HepG2 (cell line): Measurements from ENCODE around the gene SARNP. TPM values are rescaled to one million over a fixed set of nuclear protein-coding genes. Genes with fewer than 3 reads are reported as not detected.

Source experiments
- ATAC-seq: fragments of 200-7000 bp; cut with Tn5 transposase; 3 replicates; pipeline ENCODE4 v1.9.1; 2020; ENCODE audit warnings: mild to moderate bottlenecking, moderate library complexity
- BruUV-seq: library from RNA; stranded (reverse); fragments of 400-500 nt; replicated peaks from 2 replicates; lab custom pipeline; 2021; lab: Mats Ljungman, UMichigan
- CTCF ChIA-PET: fragments of 300-600 bp; formaldehyde crosslinking; extraction: SDS; loops from one replicate; lab custom pipeline; 2021; ENCODE audit warnings: low total read pairs, inconsistent platforms, low intra/inter-chr PET ratio; lab: Yijun Ruan, JAX
- POLR2A ChIA-PET: fragments of 350-600 bp; sonication (Branson Sonifier 250); formaldehyde crosslinking; loops from one replicate; lab custom pipeline; 2020; ENCODE audit warnings: antibody characterized with exemption, inconsistent platforms; lab: Yijun Ruan, JAX
- DNase-seq: peaks from one replicate; pipeline ENCODE4 v3.0.0-alpha.2; 2015; ENCODE audit warnings: low spot score
- FAIRE-seq: peaks from 3 replicates; lab custom pipeline; 2011; peaks lifted over from hg19 to GRCh38; lab: Jason Lieb, UNC
- H2AFZ ChIP-seq: one replicate; pipeline ENCODE4 v1.6.1; 2011; ENCODE audit warnings: low read length, inconsistent platforms
- H3K27ac ChIP-seq: fragments of 300-600 bp; 3 replicates; pipeline ENCODE4 v1.8.0; 2011; ENCODE audit warnings: mixed run types, mild to moderate bottlenecking, mixed read lengths, low read length, inconsistent platforms; ENCODE audit not compliant: insufficient read depth; ENCODE audit errors: extremely low read length
- H3K27me3 ChIP-seq, 2 experiments: fragments of 200-600 bp in 1 of 2; 2 replicates in 1 of 2; 3 replicates in 1 of 2; pipeline versions ENCODE4 v1.6.0 to v1.8.0; 2011; ENCODE audit warnings: low read length in 2 of 2, mild to moderate bottlenecking in 2 of 2, moderate library complexity in 2 of 2, inconsistent platforms in 1 of 2; ENCODE audit not compliant: insufficient read depth in 2 of 2, control insufficient read depth in 1 of 2
- H3K36me3 ChIP-seq, 2 experiments: fragments of 200-600 bp in 1 of 2; replicated peaks in 1 of 2; 2 replicates in 1 of 2; 3 replicates in 1 of 2; pipeline versions ENCODE4 v1.5.1 to v1.8.0; 2011; ENCODE audit warnings: low read length in 2 of 2, inconsistent platforms in 1 of 2; ENCODE audit not compliant: insufficient read depth in 2 of 2, control insufficient read depth in 1 of 2
- H3K4me1 ChIP-seq: 2 replicates; pipeline ENCODE4 v1.5.1; 2012; ENCODE audit warnings: low read length, inconsistent platforms; ENCODE audit not compliant: insufficient read depth
- H3K4me2 ChIP-seq: 2 replicates; pipeline ENCODE4 v1.6.0; 2011; ENCODE audit warnings: low read depth, low read length, inconsistent platforms
- H3K4me3 ChIP-seq, 3 experiments: fragments of 200-600 bp in 1 of 3; sonication (generic), shearing (Covaris generic) in 1 of 3; replicated peaks in 1 of 3; 2 replicates each; pipeline ENCODE4 v1.5.1; 2011 to 2016; ENCODE audit warnings: low read length in 3 of 3, inconsistent platforms in 2 of 3, low read depth in 2 of 3, mild to moderate bottlenecking in 2 of 3, control low read depth in 1 of 3, mixed read lengths in 1 of 3; ENCODE audit not compliant: insufficient read depth in 1 of 3
- H3K79me2 ChIP-seq: one replicate; pipeline ENCODE4 v1.6.1; 2011; ENCODE audit warnings: low read length, inconsistent platforms; ENCODE audit not compliant: insufficient read depth
- H3K9ac ChIP-seq: 2 replicates; pipeline ENCODE4 v1.6.0; 2011; ENCODE audit warnings: mild to moderate bottlenecking, low read depth, low read length, inconsistent platforms; ENCODE audit not compliant: insufficient read depth
- H3K9me3 ChIP-seq: 2 replicates; pipeline ENCODE4 v1.5.1; 2012; ENCODE audit warnings: mild to moderate bottlenecking, low read length
- H4K20me1 ChIP-seq: 2 replicates; pipeline ENCODE4 v1.6.0; 2011; ENCODE audit warnings: inconsistent platforms, mild to moderate bottlenecking, low read length, moderate library complexity; ENCODE audit not compliant: insufficient read depth
- ADNP ChIP-seq: sonication (generic); formaldehyde crosslinking; IDR thresholded peaks from 2 replicates; pipeline ENCODE4 v1.4.0; 2020; ENCODE audit warnings: missing genetic modification reagents
- AKAP8 ChIP-seq: sonication (generic); formaldehyde crosslinking; IDR thresholded peaks from 2 replicates; pipeline ENCODE4 v1.5.1; 2020; ENCODE audit warnings: mild to moderate bottlenecking, missing genetic modification reagents
- ARNT ChIP-seq: fragments of 450-650 bp; IDR thresholded peaks from 2 replicates; pipeline ENCODE4 v1.6.1; 2017
- CCAR2 ChIP-seq: fragments of 200-400 bp; formaldehyde crosslinking; optimal IDR thresholded peaks from 2 replicates; pipeline ENCODE3; 2018; ENCODE audit warnings: low read depth, mild to moderate bottlenecking, low read length, moderate library complexity
- FOSL1 ChIP-seq: sonication (generic); formaldehyde crosslinking; IDR thresholded peaks from 2 replicates; pipeline ENCODE4 v1.9.0; 2021; ENCODE audit warnings: missing genetic modification reagents, borderline replicate concordance
- HNF1B ChIP-seq: sonication (generic); formaldehyde crosslinking; IDR thresholded peaks from 2 replicates; pipeline ENCODE4 v1.5.1; 2020; ENCODE audit warnings: mild to moderate bottlenecking, moderate library complexity, missing genetic modification reagents
- REPIN1 ChIP-seq: sonication (generic); formaldehyde crosslinking; IDR thresholded peaks from 2 replicates; pipeline ENCODE4 v1.8.0; 2022; ENCODE audit warnings: missing genetic modification reagents, low read depth, mild to moderate bottlenecking, borderline replicate concordance
- RFXAP ChIP-seq: sonication (generic); formaldehyde crosslinking; IDR thresholded peaks from 2 replicates; pipeline ENCODE4 v1.4.0; 2020; ENCODE audit warnings: missing genetic modification reagents, borderline replicate concordance
- TBP ChIP-seq: sonication (generic); formaldehyde crosslinking; IDR thresholded peaks from 2 replicates; pipeline ENCODE4 v1.5.0; 2020; ENCODE audit warnings: missing genetic modification reagents
- TEAD3 ChIP-seq: optimal IDR thresholded peaks from 2 replicates; pipeline ENCODE3; 2016; ENCODE audit warnings: borderline replicate concordance
- THAP8 ChIP-seq: sonication (generic); formaldehyde crosslinking; IDR thresholded peaks from 2 replicates; pipeline ENCODE4 v1.5.1; 2020; ENCODE audit warnings: missing genetic modification reagents, mild to moderate bottlenecking, borderline replicate concordance
- ZNF720 ChIP-seq: sonication (generic); formaldehyde crosslinking; IDR thresholded peaks from 2 replicates; pipeline ENCODE4 v1.4.0; 2020; ENCODE audit warnings: missing genetic modification reagents
- WGBS: methylation state at CpG from one replicate; pipeline ENCODE4 v1.1.6; 2017; ENCODE audit warnings: low lambda C conversion rate; 5-methylcytosine and 5-hydroxymethylcytosine counted together
- in situ Hi-C: cut with HindIII; loops from 2 replicates; pipeline ENCODE4 v1.10.0; 2017; ENCODE audit warnings: low pct_unique_long_range_greater_than_20kb; ENCODE audit not compliant: extremely low pct_ligation_motif_present
- intact Hi-C: fragments of 100-400 bp; cut with micrococcal nuclease; formaldehyde crosslinking; loops from one replicate; pipeline ENCODE4 v1.10.0; 2022; ENCODE audit not compliant: unreplicated experiment
- polyA plus RNA-seq, 8 experiments: library from polyadenylated mRNA; depleted of rRNA in 3 of 8; stranded (reverse) in 7 of 8; unstranded in 1 of 8; fragments of >200 nt; fragmentation: Illumina TruSeq in 4 of 8; extraction: Trizol in 4 of 8; gene quantifications; 2 replicates each; pipeline versions ENCODE4 v1.2.1 to v1.2.3, GENCODE V29; 2011 to 2016; ENCODE audit warnings: low read depth in 4 of 8, missing spikeins in 1 of 8, mixed read lengths in 1 of 8; ENCODE audit not compliant: insufficient read depth in 1 of 8
- total RNA-seq, 5 experiments: library from RNA; depleted of rRNA; stranded (reverse); fragments of >200 nt; fragmentation: Illumina TruSeq; extraction: Trizol; gene quantifications; 2 replicates each; pipeline ENCODE4 v1.2.3, GENCODE V29; 2016; ENCODE audit warnings: low read depth in 1 of 5

The SARNP gene
- total and polyA plus RNA-seq, 2 of the 13 experiments (the other 11 are each of a cell fraction or from before 2014, with no cell fraction given) = 59.0 to 95.4 TPM

DNA sequence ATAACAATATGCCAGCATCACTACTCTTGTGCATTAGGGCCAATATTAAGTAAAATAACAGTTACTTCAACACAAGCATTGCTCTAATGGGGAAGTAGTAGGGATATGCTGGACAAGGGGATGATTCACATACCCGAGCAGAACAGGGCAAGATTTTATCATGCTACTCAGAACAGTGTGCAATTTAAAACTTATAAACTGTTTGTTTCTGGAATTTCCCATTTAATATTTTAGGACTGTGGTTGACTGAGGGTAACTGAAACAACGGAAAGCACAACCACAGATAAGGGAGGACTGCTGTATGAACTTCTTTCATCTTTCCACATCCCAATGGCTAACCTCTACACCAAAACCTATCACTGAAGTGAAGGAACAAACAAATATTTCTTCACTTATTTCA lies 36.8 kb downstream of the SARNP start:
- Histone ChIP-seq H3K4me2 (no peak overlapping the region), H3K27ac (no peak overlapping the region), H3K36me3 (peaks cover 8 to 74% of the 10 kb centered on the region in 2 experiments), H4K20me1 (no peaks in the 10 kb centered on the region), H3K9me3 (no peaks in the 10 kb centered on the region), H3K4me1 (no peaks in the 10 kb centered on the region), H3K9ac (no peak overlapping the region), H3K27me3 (no peaks in the 10 kb centered on the region), H3K4me3 (no peak overlapping the region), H3K79me2 (no peaks in the 10 kb centered on the region), H2AFZ (no peak overlapping the region)
- TF ChIP-seq FOSL1 (CRISPR knock-in tag) (no peak), HNF1B (CRISPR knock-in tag) (no peak), AKAP8 (CRISPR knock-in tag) (no peak), RFXAP (CRISPR knock-in tag) (no peak), THAP8 (CRISPR knock-in tag) (no peak), CCAR2 (no peak), TBP (CRISPR knock-in tag) (no peak), REPIN1 (CRISPR knock-in tag) (no peak), ADNP (CRISPR knock-in tag) (no peak), ZNF720 (CRISPR knock-in tag) (no peak), TEAD3 (no peak), ARNT (no peak)
- intact Hi-C loops = no loop called here
- in situ Hi-C loops = no loop called here
- no peak for DNase-seq
- no TSS peak for BruUV-seq
- no peak for ATAC-seq
- CTCF ChIA-PET = no interaction called here
- 94% methylated on average over 2 of the region's 2 CpGs for WGBS
- POLR2A ChIA-PET = no interaction called here
- no peak for FAIRE-seq
